ENCODE data around the gene TNFSF12.

TNFSF12 gene

DNA sequence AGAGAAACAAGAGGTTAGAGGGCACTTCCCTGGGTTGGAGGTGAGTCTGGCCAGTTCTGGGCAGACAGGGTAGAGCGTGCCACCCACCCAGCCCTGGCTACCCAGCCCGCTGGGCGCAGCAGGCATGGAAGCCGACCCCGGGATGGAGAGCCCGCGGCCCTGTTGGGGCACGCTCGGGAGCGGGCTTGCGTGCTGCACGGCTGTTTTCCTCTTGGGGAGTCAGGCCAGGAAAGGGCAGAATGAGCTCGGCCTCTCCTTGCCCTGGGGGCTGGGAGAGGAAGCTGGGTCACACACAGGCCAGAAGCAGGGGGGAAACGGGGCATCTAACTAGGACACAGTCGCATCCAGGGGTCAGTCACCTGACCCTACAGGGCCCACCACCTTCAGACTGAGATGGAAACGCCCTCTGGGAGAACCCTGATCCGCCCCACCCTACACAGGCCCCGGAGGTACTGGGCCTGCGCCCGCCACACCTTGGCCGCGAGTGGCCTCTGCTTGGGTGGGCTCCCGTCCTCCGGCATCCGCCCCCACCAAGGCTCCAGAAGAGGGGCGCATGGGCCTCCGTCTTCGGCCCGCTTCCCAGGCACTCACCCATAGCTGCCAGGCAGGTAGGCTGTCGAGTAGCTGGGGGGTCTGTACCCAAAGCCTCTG is 39.8 kb downstream of the TNFSF12 start:
- TF ChIP-seq, protein P1, sequence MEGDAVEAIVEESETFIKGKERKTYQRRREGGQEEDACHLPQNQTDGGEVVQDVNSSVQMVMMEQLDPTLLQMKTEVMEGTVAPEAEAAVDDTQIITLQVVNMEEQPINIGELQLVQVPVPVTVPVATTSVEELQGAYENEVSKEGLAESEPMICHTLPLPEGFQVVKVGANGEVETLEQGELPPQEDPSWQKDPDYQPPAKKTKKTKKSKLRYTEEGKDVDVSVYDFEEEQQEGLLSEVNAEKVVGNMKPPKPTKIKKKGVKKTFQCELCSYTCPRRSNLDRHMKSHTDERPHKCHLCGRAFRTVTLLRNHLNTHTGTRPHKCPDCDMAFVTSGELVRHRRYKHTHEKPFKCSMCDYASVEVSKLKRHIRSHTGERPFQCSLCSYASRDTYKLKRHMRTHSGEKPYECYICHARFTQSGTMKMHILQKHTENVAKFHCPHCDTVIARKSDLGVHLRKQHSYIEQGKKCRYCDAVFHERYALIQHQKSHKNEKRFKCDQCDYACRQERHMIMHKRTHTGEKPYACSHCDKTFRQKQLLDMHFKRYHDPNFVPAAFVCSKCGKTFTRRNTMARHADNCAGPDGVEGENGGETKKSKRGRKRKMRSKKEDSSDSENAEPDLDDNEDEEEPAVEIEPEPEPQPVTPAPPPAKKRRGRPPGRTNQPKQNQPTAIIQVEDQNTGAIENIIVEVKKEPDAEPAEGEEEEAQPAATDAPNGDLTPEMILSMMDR (conservative IDR thresholded peaks at IDR 0.05; ENCODE audit: low read depth, low read length) = no peak
- peak overlapping the region; percentile 39 for H3K4me3 ChIP-seq (ENCODE audit: low read length)
- no peak for DNase-seq (ENCODE audit: low read depth)

DNA sequence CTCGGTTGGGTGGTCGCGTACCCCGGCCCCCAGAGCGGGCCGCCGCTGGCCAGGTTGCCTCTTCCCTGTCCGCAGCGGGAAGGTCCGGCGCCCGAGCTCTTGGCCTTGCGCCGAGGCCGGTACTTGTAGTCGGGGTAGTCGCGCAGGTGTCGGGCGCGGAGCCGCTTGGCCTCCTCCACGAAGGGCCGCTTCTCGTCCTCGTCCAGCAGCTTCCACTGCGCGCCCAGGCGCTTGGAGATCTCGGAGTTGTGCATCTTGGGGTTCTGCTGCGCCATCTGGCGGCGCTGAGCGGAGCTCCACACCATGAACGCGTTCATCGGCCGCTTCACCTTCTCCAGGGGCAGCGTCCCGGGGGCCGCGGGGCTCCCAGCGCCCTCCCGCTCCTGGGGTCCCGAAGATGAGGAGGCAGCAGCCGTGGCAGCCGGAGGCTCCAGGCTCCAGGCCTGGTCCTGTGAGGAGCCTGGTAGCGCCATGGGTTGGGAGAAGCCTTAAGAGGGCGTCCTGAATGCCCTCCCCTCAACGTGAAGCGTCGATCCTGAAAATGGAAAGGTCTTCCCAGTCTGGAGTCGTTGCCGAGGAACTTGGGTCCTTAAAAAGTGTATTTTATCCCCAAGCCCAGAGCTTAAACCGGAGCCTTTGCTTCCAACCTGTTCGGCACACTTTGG is 40.5 kb downstream of the TNFSF12 start:
- DNase-seq (ENCODE audit: low read depth) = peak; percentile 43
- peak overlapping the region; percentile 39 for H3K4me3 ChIP-seq (ENCODE audit: low read length)
- TF ChIP-seq, protein P1 (conservative IDR thresholded peaks at IDR 0.05; ENCODE audit: low read depth, low read length) = peak; percentile 90

DNA sequence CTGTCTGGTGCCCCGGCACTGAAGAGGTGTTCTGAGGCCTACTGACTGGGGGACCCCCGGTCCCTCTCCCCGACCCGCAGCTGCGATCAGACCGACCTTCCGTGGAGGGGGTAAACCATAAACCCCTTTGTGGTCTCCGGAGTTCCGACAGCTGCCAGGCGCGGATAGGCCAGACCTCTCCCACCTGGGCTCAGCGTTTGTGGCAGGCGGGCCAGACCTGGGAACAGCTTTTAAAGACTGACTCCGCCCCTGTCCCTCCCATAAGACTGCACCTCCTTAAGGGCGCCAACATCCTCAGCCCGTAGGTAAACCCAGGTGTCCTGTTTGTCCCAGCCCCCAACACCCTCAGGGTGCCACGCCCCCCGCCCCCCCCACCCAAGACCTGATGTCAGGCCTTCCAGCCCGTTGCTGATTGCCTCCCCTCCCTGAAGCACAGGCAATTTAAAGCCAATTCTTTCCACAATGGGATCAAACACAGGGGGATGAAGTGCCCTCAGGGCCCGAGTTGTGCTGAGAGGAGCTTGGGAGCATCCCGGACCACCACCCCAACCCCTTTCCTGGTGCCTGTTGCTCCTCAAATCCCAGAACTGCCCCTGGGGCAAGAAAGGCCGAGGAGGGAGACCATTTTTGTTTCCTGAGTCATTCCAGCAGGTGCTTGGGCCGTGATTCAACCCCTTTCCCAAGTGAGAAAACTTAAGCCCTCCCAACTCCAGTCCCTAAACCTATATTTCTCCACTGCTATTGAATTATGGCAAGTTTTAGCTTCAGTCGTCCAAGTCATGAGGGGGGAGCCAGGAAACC is 41.2 kb downstream of the TNFSF12 start, which contains the start of gene SOX15:
Gene SOX15 (minus strand): TSS at position 204 of the 801 bp plus-strand sequence. CDS start 418 bp downstream, outside the sequence.
- no peak for DNase-seq (ENCODE audit: low read depth)
- TF ChIP-seq, protein P1 (conservative IDR thresholded peaks at IDR 0.05; ENCODE audit: low read depth, low read length) = no peak
- peak within 1 kb of the TSS; percentile 39 for H3K4me3 ChIP-seq (ENCODE audit: low read length)

DNA sequence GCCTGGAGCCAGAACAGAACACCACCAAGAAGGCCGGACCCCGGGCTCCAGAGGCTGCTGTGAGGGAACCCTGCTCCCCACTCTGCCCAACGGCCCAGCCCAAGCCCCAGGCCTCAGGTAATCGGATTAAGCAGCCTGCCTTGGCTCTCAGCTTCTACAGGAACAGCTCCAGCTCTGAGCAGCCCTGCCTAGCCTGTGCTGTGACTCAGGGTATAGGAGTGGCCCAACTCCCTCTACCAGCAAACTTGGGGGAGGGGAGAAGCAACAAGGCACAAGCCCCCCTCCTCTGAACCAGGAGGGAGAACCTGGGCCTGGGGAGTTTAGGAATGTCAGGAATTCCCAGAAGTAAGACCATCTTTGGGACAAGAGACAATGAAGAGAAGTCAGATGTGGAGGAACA is 41.9 kb downstream of the TNFSF12 start:
- H3K4me3 ChIP-seq (ENCODE audit: low read length) = no peak overlapping the region
- peak; percentile 91 for DNase-seq (ENCODE audit: low read depth)
- TF ChIP-seq, protein P1 (conservative IDR thresholded peaks at IDR 0.05; ENCODE audit: low read depth, low read length) = no peak

DNA sequence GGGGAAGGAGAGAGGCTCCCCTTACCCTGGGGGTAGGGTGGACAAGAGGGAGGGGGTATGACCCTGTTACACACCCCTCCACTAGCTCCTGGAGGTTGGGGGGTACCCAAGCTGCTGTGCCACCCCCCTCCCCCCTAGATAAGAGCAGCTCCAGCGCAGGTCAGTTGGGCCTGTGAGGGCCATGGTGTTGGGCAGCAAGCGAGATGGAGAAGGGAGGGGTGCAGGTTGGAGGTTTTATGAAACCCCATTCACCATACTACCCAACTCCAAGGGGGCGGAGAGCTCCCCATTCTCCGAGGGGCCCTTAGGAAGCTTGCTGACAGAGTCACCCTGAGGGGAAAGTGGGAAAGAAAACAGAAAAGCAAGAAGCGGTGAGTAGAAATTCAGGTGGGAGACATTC is 42.7 kb downstream of the TNFSF12 start:
- H3K4me3 ChIP-seq (ENCODE audit: low read length) = no peak overlapping the region
- TF ChIP-seq, protein P1 (conservative IDR thresholded peaks at IDR 0.05; ENCODE audit: low read depth, low read length) = no peak
- DNase-seq (ENCODE audit: low read depth) = no peak

DNA sequence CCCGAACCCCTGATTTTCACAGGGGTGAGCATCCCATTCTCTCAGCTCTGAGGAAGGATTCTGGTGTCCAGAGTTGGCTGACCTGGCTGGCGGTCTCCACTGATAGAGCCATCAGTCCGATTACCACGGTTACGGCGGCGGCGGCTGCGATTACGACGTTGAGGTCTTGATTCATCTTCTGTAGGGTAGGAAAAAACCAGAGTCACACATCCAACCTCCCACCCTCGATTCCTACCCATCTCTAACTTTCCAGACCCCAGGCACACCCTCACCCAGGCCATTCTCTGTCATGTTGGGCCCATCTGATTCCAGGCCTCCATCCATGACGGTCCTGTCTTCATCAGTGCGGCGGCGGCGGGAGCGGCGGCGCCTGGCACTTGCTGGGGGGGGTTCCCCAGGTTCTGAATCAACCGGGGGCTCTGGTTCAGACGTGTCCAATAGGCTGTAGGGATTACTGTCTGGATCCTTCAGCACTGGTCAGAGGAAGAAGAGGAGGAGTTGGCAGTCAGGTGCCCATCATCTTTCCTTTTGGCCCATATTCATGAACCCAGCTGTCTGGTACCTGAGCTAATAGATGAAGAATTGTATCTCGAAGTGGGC is 43.7 kb downstream of the TNFSF12 start:
- H3K4me3 ChIP-seq (ENCODE audit: low read length) = no peak overlapping the region
- TF ChIP-seq, protein P1 (conservative IDR thresholded peaks at IDR 0.05; ENCODE audit: low read depth, low read length) = no peak
- DNase-seq (ENCODE audit: low read depth) = no peak
